B cell (primary cell): ENCODE results near the gene TCERG1L.

ENCODE experiments used
- EZH2 ChIP-seq: IDR thresholded peaks from 2 replicates; pipeline ENCODE4 v1.6.1; 2012; ENCODE audit warnings: borderline replicate concordance, low read depth, mild to moderate bottlenecking, moderate library complexity, low read length; ENCODE audit not compliant: insufficient read depth, poor library complexity, severe bottlenecking
- TF ChIP-seq, protein P1 (sequence below): fragments of 200-600 bp; IDR thresholded peaks from one replicate; pipeline ENCODE4 v1.8.0; 2022; ENCODE audit warnings: antibody characterized with exemption, mild to moderate bottlenecking

DNA sequence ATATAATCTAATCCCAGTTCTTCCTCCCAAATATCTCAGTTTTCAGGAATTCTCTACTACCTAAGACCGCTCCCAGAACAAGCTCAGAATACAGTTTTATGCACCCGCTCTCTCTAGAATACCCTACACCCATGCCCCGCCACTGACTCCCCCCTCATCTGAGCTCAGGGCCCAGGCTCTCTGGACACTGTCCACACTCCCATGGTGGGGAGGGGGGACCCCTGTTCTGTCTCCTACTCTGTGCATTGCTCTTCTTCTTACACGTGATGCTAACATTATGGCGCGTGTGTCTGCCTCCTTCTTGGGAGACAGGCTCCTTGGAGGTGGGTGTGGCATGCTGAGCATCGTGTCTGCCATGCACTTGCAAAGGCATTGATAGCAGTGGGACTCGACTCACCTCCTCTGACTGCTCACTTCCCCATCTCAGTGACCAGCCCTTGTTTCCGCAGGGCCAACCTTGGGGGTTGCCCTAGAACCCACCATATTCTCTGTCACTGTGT, 127.9 kb downstream of the TCERG1L start:
- no peak for TF ChIP-seq EZH2
- TF ChIP-seq, protein P1, sequence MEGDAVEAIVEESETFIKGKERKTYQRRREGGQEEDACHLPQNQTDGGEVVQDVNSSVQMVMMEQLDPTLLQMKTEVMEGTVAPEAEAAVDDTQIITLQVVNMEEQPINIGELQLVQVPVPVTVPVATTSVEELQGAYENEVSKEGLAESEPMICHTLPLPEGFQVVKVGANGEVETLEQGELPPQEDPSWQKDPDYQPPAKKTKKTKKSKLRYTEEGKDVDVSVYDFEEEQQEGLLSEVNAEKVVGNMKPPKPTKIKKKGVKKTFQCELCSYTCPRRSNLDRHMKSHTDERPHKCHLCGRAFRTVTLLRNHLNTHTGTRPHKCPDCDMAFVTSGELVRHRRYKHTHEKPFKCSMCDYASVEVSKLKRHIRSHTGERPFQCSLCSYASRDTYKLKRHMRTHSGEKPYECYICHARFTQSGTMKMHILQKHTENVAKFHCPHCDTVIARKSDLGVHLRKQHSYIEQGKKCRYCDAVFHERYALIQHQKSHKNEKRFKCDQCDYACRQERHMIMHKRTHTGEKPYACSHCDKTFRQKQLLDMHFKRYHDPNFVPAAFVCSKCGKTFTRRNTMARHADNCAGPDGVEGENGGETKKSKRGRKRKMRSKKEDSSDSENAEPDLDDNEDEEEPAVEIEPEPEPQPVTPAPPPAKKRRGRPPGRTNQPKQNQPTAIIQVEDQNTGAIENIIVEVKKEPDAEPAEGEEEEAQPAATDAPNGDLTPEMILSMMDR, result no peak
